GM12874 (cell line): ENCODE data around the gene RIN3.

Experiments
- TF ChIP-seq, protein P1 (sequence below): IDR thresholded peaks from 2 replicates; pipeline ENCODE4 v1.5.1; 2011; ENCODE audit warnings: low read depth, mild to moderate bottlenecking, control low read depth, low read length, moderate library complexity; ENCODE audit not compliant: insufficient read depth

The RIN3 gene

DNA sequence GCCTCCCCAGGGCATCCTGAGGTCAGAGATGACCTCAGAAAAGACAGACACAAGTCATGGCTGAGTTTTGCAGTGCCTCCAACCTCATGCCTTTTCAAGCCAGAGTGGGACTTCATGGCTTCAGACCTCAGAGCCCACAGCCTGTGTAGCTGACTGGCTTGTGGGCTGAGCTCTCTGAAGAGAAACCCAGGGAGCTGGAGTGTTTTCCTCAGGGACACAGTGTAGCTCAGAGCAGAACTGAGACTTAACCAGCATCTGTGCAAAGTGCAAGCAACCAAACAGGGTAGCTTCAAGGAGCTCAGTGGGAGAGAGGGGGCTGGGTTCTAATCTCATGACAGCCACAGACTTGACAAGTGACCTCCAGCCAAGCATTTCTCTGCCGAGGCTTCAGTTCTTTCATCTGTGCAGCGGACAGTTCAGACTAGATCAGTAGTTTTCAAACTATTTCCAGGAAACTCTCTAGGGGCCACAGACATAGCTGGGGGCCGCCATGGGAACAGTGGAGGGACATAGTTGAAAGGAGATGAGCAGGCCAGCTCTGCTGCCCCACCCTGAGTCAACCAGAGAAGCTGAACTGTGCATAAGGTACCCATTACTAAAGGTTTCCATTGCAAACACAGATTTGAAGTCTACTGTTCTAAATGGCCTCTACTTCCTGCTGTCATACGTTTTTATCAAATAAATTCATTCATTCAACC is 154.8 kb downstream of the RIN3 start:
- TF ChIP-seq, protein P1, sequence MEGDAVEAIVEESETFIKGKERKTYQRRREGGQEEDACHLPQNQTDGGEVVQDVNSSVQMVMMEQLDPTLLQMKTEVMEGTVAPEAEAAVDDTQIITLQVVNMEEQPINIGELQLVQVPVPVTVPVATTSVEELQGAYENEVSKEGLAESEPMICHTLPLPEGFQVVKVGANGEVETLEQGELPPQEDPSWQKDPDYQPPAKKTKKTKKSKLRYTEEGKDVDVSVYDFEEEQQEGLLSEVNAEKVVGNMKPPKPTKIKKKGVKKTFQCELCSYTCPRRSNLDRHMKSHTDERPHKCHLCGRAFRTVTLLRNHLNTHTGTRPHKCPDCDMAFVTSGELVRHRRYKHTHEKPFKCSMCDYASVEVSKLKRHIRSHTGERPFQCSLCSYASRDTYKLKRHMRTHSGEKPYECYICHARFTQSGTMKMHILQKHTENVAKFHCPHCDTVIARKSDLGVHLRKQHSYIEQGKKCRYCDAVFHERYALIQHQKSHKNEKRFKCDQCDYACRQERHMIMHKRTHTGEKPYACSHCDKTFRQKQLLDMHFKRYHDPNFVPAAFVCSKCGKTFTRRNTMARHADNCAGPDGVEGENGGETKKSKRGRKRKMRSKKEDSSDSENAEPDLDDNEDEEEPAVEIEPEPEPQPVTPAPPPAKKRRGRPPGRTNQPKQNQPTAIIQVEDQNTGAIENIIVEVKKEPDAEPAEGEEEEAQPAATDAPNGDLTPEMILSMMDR, result no peak

DNA sequence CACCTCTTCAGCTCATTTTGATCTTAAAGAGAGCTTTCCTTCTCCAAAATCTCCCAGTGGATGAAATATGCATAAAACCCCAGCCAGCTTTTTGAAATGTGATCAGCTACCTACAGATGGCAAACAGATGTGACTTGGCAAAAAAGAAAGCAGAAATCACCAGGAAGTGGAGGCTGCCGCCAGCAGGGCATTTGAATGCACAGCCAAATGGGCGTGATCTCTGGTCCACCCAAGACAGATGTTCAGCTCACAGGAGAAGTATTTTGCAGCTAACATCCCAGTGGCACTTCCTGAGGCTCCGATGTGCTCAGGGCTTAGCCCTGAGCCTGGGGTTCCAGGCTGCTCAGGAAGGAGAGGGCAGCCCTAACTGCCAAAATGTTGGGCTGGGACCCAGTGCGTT is 156.6 kb downstream of the RIN3 start:
- TF ChIP-seq, protein P1, result no peak

DNA sequence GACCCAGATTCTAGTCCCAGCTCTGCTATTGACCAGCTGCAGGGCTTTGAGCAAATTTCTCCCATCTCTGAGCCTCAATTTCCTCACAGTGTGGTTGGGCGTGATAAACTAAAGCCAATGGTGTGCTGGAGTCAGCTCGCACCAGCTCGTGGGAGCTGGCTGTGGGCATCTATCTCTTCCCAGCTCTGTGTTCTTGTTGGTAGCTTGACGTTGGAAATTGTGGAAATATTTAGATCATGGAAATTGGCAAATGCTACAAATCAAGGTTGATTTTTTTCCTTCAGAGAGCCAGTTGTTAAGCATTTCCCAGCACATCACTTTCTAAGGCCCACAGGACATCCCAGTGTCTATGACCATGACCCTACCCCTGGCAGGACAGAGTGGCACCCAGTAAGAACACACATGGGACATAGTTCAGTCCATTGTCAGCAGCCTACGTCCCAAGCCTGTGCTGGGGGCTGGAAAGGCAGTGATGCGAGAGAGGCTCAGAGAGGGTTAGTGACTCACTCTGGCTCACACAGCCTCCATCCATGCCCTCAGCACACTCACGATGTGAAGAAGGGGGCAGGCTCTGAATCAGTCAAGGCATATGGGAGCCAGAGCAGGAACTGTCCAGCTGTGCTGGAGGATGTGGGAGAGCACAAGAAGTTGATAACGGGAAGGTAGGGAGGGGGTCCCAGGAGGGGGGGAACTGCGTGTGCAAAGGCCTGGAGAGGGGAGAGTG is 157.2 kb downstream of the RIN3 start:
- TF ChIP-seq, protein P1, result no peak

DNA sequence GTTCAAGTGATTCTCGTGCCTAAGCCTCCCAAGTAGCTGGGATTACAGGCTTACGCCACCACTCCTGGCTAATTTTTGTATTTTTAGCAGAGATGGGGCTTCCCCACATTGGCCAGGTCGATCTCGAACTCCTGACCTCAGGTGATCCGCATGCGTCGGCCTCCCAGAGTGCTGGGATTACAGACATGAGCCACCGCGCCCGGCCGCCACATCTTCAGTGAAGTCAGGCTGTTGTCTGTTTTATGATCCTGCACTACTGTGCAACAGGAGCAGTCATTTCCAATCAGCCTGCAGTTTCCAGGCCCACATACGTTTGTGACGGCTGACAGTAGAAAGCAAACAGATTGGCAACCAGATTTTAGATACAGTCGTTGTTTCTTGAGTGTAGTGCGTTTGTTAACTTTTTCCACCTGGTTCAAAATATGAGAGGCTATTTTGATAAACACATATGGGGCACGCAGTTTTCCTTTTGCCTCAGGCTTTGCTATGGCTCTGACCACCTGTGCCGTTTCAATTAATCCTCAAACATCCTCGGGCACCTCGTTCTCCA is 160.1 kb downstream of the RIN3 start:
- TF ChIP-seq, protein P1, result no peak

DNA sequence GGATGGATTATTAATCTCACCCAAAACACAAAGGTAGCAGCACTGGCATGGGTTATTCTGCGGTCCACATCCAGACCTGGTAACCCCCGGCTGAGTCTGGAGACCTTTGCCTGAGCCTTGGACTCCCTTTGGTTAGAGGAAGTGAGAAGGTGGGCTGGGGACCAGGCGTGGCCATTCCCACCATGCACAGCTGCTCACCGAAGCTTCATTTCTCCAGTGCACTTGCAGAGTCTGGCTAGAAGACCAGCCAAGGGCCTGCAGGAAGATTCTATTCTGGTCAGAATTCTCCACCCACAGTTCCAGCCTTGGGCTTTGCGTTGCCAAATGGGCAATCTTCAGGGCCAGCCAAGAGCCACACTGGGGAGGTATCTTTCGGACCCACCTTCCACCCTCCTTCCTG is 161.8 kb downstream of the RIN3 start:
- TF ChIP-seq, protein P1, result no peak

DNA sequence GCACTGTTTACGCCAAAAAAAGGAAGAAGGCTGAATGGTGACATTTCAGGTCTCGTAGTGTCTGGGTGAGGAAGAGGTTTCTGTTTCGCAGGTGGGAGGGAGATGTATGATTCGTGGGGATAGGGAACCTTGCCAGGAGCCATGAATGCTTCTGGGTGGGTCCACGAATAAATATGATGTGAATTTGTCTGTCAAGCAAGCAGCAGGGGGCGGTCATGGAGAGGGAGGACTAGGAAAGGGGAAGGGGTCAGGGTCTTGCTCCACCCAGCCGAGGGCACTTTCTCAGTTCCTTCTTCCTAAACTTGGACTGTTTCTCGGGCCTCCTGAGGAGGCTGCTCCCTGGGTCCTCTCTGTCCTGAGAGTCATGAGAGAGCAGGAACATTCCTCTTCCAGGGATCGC is 162.4 kb downstream of the RIN3 start:
- TF ChIP-seq, protein P1, result no peak

DNA sequence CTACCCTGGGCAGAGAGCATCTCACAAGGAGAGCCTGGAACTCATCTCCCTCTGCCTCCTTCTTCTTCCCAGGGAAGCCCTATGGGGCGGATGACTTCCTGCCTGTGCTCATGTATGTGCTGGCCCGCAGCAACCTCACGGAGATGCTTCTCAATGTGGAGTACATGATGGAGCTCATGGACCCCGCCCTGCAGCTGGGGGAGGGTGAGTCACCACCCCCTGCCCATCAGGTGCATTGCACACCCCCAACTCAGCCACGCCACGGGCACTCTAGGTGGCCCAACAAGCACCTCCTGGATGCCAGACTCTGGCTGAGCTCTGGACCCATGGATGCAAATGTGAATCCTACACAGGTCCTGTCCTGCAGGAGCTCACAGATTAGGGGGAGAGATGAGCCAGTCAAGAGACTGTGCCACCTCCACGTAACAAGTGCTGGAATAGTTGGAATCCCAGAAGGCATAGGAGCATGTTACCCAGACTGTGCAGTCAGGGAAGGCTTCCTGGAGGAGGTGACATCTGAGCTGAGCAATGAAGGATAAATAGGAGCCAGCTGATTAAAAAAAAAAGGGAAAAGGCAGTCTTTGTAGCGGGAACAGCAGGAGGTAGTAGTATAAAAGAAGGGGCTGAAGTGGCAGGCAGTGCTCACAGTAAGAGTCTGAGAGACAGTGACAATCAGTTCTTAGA is 163.0 kb downstream of the RIN3 start:
- TF ChIP-seq, protein P1, result no peak
